Liver (tissue), 3 donors: ENCODE data around the gene EEFSEC.

ENCODE experiments used
- CTCF ChIP-seq: fragments of 150-350 bp; IDR thresholded peaks from 2 replicates; pipeline ENCODE4 v1.5.1; 2017; ENCODE audit warnings: improper control_type of control experiment, low read depth, low read length; ENCODE audit not compliant: missing input control
- SP1 ChIP-seq: IDR thresholded peaks from 2 replicates; pipeline ENCODE4 v1.6.1; 2018; ENCODE audit warnings: antibody characterized with exemption, mild to moderate bottlenecking
- TAF1 ChIP-seq: conservative IDR thresholded peaks from 2 replicates; pipeline ENCODE4 v1.6.1; 2016; ENCODE audit warnings: antibody characterized with exemption, mild to moderate bottlenecking
- donor health status: healthy.
- donor health status: healthy.

- TF ChIP-seq CTCF (no peak), SP1 (no peak), TAF1 (no peak)
These were observed 129.3 kb downstream of the EEFSEC start for GRCh38 chr3:128282380-128283196.
